OCI-M1 (cell line): ENCODE measurements around the gene CTSG.
A peak's percentile ranks its signal among the peaks of the same experiment; 100 is the strongest.
"Not testable (repeated sequence)": the region's sequence is repeated elsewhere in the genome, so short reads cannot be mapped to it uniquely, and the experiment has no call there.

Experiments used
- DNase-seq: peaks from one replicate; lab custom pipeline; 2025; lab: John Stamatoyannopoulos, UW

CTSG gene

GRCh38 chr14:24542346-24542936 is 33.6 kb downstream of the CTSG start:
- no peak for DNase-seq

- peak; percentile 3 for DNase-seq
Measured at GRCh38 chr14:24535737-24536136, 40.3 kb downstream of the CTSG start.

- DNase-seq, result no peak
Measured at GRCh38 chr14:24534286-24534685, 41.8 kb downstream of the CTSG start.

- not testable (repeated sequence) for DNase-seq
Measured at GRCh38 chr14:24525877-24526620, 50.0 kb downstream of the CTSG start.
